ENCODE data around the gene FBXO21.

The FBXO21 gene

GRCh38 chr12:117178745-117179144 is 11.5 kb downstream of the FBXO21 start:
- no peak for TF ChIP-seq CTCF (IDR thresholded peaks at IDR 0.05; ENCODE audit: poor library complexity, severe bottlenecking)
- H3K27ac ChIP-seq (ENCODE audit: poor library complexity, severe bottlenecking) = no peak overlapping the region
- H3K9me3 ChIP-seq (ENCODE audit: severe bottlenecking) = peaks cover 5% of the 10 kb centered on the region
- no peak for ATAC-seq (ENCODE audit: low read depth)
- peaks cover 81% of the 10 kb centered on the region for H3K36me3 ChIP-seq (ENCODE audit: low read depth)
- DNase-seq (ENCODE audit: low spot score) = no peak
- no peaks in the 10 kb centered on the region for H3K4me1 ChIP-seq (ENCODE audit: insufficient read depth, poor library complexity, severe bottlenecking)
- H3K4me3 ChIP-seq (ENCODE audit: severe bottlenecking) = no peak overlapping the region
- no peaks in the 10 kb centered on the region for H3K27me3 ChIP-seq (ENCODE audit: insufficient read depth, poor library complexity, severe bottlenecking)

- TF ChIP-seq CTCF (IDR thresholded peaks at IDR 0.05; ENCODE audit: poor library complexity, severe bottlenecking) = no peak
- Histone ChIP-seq H3K27ac (ENCODE audit: poor library complexity, severe bottlenecking) (no peak overlapping the region), H3K36me3 (ENCODE audit: low read depth) (peaks cover 81% of the 10 kb centered on the region), H3K4me1 (ENCODE audit: insufficient read depth, poor library complexity, severe bottlenecking) (no peaks in the 10 kb centered on the region), H3K27me3 (ENCODE audit: insufficient read depth, poor library complexity, severe bottlenecking) (no peaks in the 10 kb centered on the region), H3K9me3 (ENCODE audit: severe bottlenecking) (peaks cover 5% of the 10 kb centered on the region), H3K4me3 (ENCODE audit: severe bottlenecking) (no peak overlapping the region)
- no peak for DNase-seq (ENCODE audit: low spot score)
- ATAC-seq (ENCODE audit: low read depth) = no peak
These were observed 12.0 kb downstream of the FBXO21 start for GRCh38 chr12:117178301-117178700.

- Histone ChIP-seq H3K9me3 (ENCODE audit: severe bottlenecking) (no peaks in the 10 kb centered on the region), H3K27me3 (ENCODE audit: insufficient read depth, poor library complexity, severe bottlenecking) (no peaks in the 10 kb centered on the region), H3K36me3 (ENCODE audit: low read depth) (peaks cover 91% of the 10 kb centered on the region), H3K4me1 (ENCODE audit: insufficient read depth, poor library complexity, severe bottlenecking) (no peaks in the 10 kb centered on the region), H3K27ac (ENCODE audit: poor library complexity, severe bottlenecking) (no peak overlapping the region), H3K4me3 (ENCODE audit: severe bottlenecking) (no peak overlapping the region)
- no peak for ATAC-seq (ENCODE audit: low read depth)
- no peak for DNase-seq (ENCODE audit: low spot score)
- no peak for TF ChIP-seq CTCF (IDR thresholded peaks at IDR 0.05; ENCODE audit: poor library complexity, severe bottlenecking)
These were observed 18.1 kb downstream of the FBXO21 start for GRCh38 chr12:117172168-117172567.

GRCh38 chr12:117171499-117172162 is 18.6 kb downstream of the FBXO21 start:
- DNase-seq (ENCODE audit: low spot score) (no peak), ATAC-seq (ENCODE audit: low read depth) (no peak)
- Histone ChIP-seq H3K27me3 (ENCODE audit: insufficient read depth, poor library complexity, severe bottlenecking) (no peaks in the 10 kb centered on the region), H3K36me3 (ENCODE audit: low read depth) (peaks cover 91% of the 10 kb centered on the region), H3K9me3 (ENCODE audit: severe bottlenecking) (no peaks in the 10 kb centered on the region), H3K4me3 (ENCODE audit: severe bottlenecking) (no peak overlapping the region), H3K4me1 (ENCODE audit: insufficient read depth, poor library complexity, severe bottlenecking) (no peaks in the 10 kb centered on the region), H3K27ac (ENCODE audit: poor library complexity, severe bottlenecking) (no peak overlapping the region)
- no peak for TF ChIP-seq CTCF (IDR thresholded peaks at IDR 0.05; ENCODE audit: poor library complexity, severe bottlenecking)

GRCh38 chr12:117169548-117169947 is 20.7 kb downstream of the FBXO21 start:
- H3K27me3 ChIP-seq (ENCODE audit: insufficient read depth, poor library complexity, severe bottlenecking) = no peaks in the 10 kb centered on the region
- H3K36me3 ChIP-seq (ENCODE audit: low read depth) = peaks cover 91% of the 10 kb centered on the region
- H3K4me1 ChIP-seq (ENCODE audit: insufficient read depth, poor library complexity, severe bottlenecking) = no peaks in the 10 kb centered on the region
- H3K27ac ChIP-seq (ENCODE audit: poor library complexity, severe bottlenecking) = no peak overlapping the region
- no peak for DNase-seq (ENCODE audit: low spot score)
- TF ChIP-seq CTCF (IDR thresholded peaks at IDR 0.05; ENCODE audit: poor library complexity, severe bottlenecking) = no peak
- H3K4me3 ChIP-seq (ENCODE audit: severe bottlenecking) = no peak overlapping the region
- ATAC-seq (ENCODE audit: low read depth) = no peak
- no peaks in the 10 kb centered on the region for H3K9me3 ChIP-seq (ENCODE audit: severe bottlenecking)

Data from RWPE2 (cell line).